VCaP (cell line): Measurements from ENCODE around the gene USP22.

Source experiments
- H3K27ac ChIP-seq: fragments of 450-650 bp; 2 replicates; pipeline ENCODE4 v1.5.1; 2017
- TF ChIP-seq, protein P1 (sequence below): fragments of 450-650 bp; conservative IDR thresholded peaks from 2 replicates; pipeline ENCODE4 v1.5.1; 2017; ENCODE audit warnings: mild to moderate bottlenecking, moderate library complexity

The USP22 gene

GRCh38 chr17:21010705-21011596, 31.9 kb downstream of the USP22 start:
- TF ChIP-seq, protein P1, sequence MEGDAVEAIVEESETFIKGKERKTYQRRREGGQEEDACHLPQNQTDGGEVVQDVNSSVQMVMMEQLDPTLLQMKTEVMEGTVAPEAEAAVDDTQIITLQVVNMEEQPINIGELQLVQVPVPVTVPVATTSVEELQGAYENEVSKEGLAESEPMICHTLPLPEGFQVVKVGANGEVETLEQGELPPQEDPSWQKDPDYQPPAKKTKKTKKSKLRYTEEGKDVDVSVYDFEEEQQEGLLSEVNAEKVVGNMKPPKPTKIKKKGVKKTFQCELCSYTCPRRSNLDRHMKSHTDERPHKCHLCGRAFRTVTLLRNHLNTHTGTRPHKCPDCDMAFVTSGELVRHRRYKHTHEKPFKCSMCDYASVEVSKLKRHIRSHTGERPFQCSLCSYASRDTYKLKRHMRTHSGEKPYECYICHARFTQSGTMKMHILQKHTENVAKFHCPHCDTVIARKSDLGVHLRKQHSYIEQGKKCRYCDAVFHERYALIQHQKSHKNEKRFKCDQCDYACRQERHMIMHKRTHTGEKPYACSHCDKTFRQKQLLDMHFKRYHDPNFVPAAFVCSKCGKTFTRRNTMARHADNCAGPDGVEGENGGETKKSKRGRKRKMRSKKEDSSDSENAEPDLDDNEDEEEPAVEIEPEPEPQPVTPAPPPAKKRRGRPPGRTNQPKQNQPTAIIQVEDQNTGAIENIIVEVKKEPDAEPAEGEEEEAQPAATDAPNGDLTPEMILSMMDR, result no peak
- no peak overlapping the region for H3K27ac ChIP-seq

DNA sequence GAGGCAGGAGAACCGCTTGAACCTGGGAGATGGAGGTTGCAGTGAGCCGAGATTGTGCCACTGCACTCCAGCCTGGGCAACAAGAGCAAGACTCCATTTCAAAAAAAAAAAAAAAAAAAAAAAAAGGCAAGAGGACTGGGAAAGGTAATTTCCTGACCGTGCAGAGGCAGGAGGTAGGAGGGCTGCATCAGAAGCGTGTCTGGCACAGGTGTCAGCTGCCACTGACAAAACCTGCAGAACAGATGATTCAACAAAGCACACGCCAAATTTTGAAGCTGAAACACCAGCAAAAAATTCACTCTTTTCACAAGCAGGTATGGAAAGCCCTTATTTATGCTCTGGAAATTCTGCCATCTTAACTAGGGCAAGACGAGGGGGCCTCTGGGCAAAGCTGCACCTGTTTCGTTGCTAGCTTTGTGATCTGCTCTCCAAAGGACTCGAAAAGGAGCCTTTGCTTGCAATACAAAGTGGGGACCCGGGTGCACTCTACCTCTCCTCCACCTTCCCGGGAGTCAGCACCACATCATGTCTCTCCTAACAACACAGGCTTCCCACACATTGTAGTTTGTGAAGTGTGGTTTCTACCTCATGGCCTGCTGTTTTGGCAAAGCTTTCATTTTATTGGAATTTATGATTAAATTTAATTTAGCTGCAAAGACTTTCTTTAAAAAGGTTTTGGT, 33.7 kb downstream of the USP22 start:
- TF ChIP-seq, protein P1, result no peak

DNA sequence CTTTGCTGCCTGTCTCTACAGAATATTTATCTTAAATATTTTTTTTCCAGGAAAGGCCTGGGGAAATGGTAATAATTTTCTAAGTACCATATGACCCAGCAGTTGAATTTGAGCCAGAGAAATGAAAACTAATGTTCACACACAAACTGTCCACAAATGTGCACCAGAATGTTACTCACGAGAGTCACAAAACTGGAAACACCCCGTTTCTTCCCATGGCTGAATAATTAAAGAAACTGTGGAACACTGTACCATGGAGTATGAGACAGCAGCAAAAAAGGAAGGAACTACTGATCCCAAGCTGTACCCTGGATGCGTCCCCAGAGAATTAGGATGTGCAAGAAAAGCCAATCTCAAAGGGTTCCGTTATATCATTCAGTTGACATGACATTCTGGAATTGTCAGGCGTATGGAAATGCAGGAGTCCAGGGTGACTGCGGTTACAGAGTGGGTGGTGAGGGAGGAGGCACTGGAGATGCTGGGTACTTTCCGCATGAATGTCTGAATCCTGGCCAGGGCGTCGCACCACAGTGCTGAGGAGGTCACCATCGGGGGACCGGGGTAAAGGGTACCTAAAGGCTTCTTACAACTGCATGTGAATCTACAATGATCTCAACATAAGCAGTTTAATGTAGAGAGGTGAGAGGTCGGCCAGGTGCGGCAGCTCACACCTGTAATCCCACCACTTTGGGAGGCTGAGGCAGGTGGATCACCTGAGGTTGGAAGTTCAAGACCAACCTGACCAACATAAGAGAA, 34.5 kb downstream of the USP22 start:
- H3K27ac ChIP-seq, result no peak overlapping the region
- TF ChIP-seq, protein P1, result no peak

More for the DNA sequence above, 33.7 kb downstream of the USP22 start:
- H3K27ac ChIP-seq, result no peak overlapping the region

- TF ChIP-seq, protein P1, result no peak
- H3K27ac ChIP-seq, result no peak overlapping the region
Observed at GRCh38 chr17:21007646-21008045, 35.2 kb downstream of the USP22 start.

DNA sequence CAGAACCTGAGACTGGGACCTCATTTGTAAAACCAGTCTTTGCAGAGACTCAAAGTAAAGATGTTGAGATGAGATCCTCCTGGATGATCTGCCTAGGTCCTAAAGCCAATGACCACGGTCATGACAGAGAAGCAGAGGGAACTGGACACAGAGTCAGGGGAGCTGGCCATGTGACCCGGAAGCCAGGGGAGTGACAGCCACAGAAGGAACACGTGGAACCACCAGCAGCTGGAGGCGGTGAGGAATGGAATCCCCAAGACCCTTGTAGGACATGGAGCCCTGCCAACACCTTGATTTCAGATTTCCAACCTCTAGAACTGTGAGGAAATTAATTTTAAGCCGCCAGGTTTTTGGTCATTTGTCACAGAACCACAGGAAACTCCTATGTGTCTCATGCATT, 37.0 kb downstream of the USP22 start:
- peak overlapping the region; percentile 72; the same call in 1 of the 2 replicates for H3K27ac ChIP-seq
- TF ChIP-seq, protein P1, result no peak

DNA sequence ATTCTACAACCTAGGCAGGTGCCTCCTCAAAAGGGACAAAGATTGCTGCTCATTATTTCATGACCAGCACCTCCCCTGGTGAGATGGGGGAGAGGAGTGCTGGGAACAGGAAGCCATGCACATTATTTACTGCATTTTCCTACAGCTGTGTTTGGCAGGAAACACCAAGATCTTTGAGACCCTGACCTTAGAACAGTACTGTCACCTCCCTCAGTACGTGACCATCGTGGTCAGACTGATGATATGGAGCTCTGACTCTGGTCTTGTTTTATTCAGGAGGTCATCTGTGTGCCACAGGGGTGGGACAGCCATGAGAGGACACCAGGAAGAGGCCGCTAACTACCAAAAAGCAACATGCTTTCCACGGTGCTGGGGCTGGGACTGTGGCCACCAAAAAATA, 37.4 kb downstream of the USP22 start:
- peak overlapping the region; percentile 72; the same call in 1 of the 2 replicates for H3K27ac ChIP-seq
- TF ChIP-seq, protein P1, result no peak
